HL-60 (cell line): ENCODE data around the gene DLG5.
"Not testable (repeated sequence)": the region's sequence is repeated elsewhere in the genome, so short reads cannot be mapped to it uniquely, and the experiment has no call there.

Experiments
- DNase-seq, 2 experiments: peaks; one replicate each; pipeline ENCODE4 v3.0.0-alpha.2; 2010 to 2020; ENCODE audit warnings: low read depth in 1 of 2, low spot score in 1 of 2
- H3K27ac ChIP-seq: fragments of 250-450 bp; sonication (Bioruptor Pico); replicated peaks from 2 replicates; pipeline ENCODE4 v1.5.1; 2020; ENCODE audit warnings: mild to moderate bottlenecking, moderate library complexity
- H3K27me3 ChIP-seq: fragments of 250-450 bp; sonication (Bioruptor Pico); 2 replicates; pipeline ENCODE4 v1.5.1; 2021; ENCODE audit warnings: mild to moderate bottlenecking, moderate library complexity; ENCODE audit not compliant: insufficient read depth, poor library complexity, severe bottlenecking
- H3K4me3 ChIP-seq: replicated peaks from 2 replicates; pipeline ENCODE4 v1.5.1; 2011; ENCODE audit warnings: mild to moderate bottlenecking, control low read depth, low read length; ENCODE audit not compliant: insufficient read depth
- GABPA ChIP-seq: IDR thresholded peaks from 2 replicates; pipeline ENCODE4 v1.6.1; 2012; ENCODE audit warnings: low read depth
- POLR2AphosphoS5 ChIP-seq: IDR thresholded peaks from 2 replicates; pipeline ENCODE4 v1.6.1; 2012; ENCODE audit warnings: low read depth
- SPI1 ChIP-seq: IDR thresholded peaks from 2 replicates; pipeline ENCODE4 v1.6.1; 2012; ENCODE audit warnings: low read depth, mild to moderate bottlenecking, borderline replicate concordance
- TF ChIP-seq, protein P1 (sequence below): IDR thresholded peaks from 2 replicates; pipeline ENCODE4 v1.6.1; 2012; ENCODE audit warnings: low read depth; ENCODE audit not compliant: insufficient replicate concordance
- TF ChIP-seq, protein P2 (sequence below): IDR thresholded peaks from one replicate; pipeline ENCODE4 v1.5.1; 2011; ENCODE audit warnings: low read length, control low read depth, inconsistent platforms; ENCODE audit not compliant: insufficient read depth

Gene DLG5

DNA sequence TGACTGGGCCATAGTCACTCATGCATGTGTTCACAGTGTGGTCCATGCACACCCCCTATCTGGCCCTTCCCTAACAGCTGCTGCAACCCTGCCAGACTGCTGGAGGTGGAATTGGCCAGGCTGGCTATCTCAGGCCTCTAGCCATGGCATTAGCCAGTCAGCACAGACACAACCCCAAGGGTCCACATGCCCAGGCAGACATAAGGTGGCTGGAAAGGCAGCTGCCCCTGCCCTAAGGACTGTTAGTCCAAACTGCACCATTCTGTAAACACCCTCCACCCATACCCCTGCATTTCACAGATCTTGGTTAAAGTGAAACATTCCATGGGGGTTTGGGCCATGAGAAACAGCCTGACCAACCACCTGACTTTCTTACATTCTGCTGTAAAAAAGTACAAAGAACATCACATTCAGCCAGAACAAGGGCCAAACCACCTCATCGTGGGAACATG lies 151.6 kb downstream of the DLG5 start:
- no peaks in the 10 kb centered on the region for H3K27me3 ChIP-seq
- DNase-seq, result no peak
- no peak overlapping the region for H3K27ac ChIP-seq
- no peak for TF ChIP-seq POLR2AphosphoS5
- TF ChIP-seq SPI1, result no peak
- TF ChIP-seq, protein P1, sequence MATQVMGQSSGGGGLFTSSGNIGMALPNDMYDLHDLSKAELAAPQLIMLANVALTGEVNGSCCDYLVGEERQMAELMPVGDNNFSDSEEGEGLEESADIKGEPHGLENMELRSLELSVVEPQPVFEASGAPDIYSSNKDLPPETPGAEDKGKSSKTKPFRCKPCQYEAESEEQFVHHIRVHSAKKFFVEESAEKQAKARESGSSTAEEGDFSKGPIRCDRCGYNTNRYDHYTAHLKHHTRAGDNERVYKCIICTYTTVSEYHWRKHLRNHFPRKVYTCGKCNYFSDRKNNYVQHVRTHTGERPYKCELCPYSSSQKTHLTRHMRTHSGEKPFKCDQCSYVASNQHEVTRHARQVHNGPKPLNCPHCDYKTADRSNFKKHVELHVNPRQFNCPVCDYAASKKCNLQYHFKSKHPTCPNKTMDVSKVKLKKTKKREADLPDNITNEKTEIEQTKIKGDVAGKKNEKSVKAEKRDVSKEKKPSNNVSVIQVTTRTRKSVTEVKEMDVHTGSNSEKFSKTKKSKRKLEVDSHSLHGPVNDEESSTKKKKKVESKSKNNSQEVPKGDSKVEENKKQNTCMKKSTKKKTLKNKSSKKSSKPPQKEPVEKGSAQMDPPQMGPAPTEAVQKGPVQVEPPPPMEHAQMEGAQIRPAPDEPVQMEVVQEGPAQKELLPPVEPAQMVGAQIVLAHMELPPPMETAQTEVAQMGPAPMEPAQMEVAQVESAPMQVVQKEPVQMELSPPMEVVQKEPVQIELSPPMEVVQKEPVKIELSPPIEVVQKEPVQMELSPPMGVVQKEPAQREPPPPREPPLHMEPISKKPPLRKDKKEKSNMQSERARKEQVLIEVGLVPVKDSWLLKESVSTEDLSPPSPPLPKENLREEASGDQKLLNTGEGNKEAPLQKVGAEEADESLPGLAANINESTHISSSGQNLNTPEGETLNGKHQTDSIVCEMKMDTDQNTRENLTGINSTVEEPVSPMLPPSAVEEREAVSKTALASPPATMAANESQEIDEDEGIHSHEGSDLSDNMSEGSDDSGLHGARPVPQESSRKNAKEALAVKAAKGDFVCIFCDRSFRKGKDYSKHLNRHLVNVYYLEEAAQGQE, result no peak
- TF ChIP-seq, protein P2, sequence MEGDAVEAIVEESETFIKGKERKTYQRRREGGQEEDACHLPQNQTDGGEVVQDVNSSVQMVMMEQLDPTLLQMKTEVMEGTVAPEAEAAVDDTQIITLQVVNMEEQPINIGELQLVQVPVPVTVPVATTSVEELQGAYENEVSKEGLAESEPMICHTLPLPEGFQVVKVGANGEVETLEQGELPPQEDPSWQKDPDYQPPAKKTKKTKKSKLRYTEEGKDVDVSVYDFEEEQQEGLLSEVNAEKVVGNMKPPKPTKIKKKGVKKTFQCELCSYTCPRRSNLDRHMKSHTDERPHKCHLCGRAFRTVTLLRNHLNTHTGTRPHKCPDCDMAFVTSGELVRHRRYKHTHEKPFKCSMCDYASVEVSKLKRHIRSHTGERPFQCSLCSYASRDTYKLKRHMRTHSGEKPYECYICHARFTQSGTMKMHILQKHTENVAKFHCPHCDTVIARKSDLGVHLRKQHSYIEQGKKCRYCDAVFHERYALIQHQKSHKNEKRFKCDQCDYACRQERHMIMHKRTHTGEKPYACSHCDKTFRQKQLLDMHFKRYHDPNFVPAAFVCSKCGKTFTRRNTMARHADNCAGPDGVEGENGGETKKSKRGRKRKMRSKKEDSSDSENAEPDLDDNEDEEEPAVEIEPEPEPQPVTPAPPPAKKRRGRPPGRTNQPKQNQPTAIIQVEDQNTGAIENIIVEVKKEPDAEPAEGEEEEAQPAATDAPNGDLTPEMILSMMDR, result no peak
- no peak for TF ChIP-seq GABPA
- H3K4me3 ChIP-seq, result no peak overlapping the region

DNA sequence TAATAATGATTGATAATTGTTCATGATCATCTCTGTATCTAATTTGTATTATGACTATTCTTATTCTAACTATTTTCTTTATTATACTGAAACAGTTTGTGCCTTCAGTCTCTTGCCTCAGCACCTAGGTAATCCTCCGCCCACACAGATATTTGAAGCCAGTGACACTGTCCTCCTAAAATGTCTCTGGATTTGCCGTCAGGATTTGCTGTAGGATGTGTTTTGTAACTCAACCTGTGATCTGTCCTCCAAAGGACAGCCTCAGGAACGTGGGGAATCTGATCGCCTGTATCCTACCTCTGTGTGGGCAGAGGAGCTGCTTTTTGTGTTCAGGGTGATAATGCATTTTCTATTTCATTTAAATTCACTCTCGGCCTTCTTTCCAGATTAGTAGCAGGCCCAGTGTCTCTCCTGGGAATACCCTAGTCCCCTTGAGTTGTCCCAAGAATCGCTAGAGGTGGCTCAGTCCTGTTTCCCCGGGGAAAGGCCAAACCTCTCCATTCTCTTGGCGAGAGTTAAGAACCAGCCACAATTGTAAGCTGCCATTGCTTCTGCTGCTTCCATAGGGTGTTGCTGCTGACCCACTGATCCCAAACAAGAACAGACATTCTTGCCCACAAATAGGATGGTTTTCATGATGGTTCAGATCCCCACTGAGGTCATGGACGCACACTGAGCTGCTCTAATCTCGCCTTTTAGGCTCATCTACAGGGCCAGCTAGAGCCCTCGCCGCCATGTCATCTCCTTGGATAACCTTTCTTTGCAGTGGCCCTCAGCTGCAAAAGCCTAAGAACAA lies 152.7 kb downstream of the DLG5 start:
- TF ChIP-seq SPI1 (no peak), POLR2AphosphoS5 (no peak), GABPA (no peak)
- TF ChIP-seq, protein P2, result no peak
- TF ChIP-seq, protein P1, result no peak
- Histone ChIP-seq H3K27me3 (no peaks in the 10 kb centered on the region), H3K27ac (no peak overlapping the region), H3K4me3 (no peak overlapping the region)
- DNase-seq, result no peak

- not testable (repeated sequence) for H3K27ac ChIP-seq, DNase-seq, H3K27me3 ChIP-seq, H3K4me3 ChIP-seq
These were observed 153.5 kb downstream of the DLG5 start for GRCh38 chr10:77772852-77773600.

DNA sequence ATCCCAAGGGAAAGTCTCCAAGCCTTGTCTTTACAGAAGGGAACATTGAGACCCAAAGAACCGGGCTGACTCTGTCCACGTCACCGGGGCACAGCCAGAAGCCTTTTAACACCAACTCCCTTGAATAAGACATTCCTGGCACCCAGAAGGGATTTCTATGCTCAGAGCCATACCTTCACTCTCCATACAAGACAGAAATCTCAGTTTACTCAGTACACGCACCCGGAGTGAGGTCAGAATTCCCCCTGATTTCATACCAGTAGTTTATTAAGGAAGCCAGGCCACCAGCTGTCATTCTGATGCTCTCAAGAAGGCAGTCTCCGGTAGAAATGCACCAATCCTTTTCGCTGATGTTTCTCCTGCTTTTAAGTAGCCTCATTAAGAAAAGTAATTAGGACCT lies 154.7 kb downstream of the DLG5 start:
- no peak overlapping the region for H3K27ac ChIP-seq
- peaks cover 2% of the 10 kb centered on the region for H3K27me3 ChIP-seq
- H3K4me3 ChIP-seq, result no peak overlapping the region
- TF ChIP-seq POLR2AphosphoS5 (no peak), GABPA (no peak)
- DNase-seq, result no peak
